K562 (cell line): Measurements from ENCODE around the gene UBXN1. TPM values are rescaled to one million over a fixed set of nuclear protein-coding genes. Genes with fewer than 3 reads are reported as not detected.

Source experiments
- ATAC-seq: fragments of 200-7000 bp; cut with Tn5 transposase; 3 replicates; pipeline ENCODE4 v1.9.1; 2020; ENCODE audit warnings: moderate library complexity
- BruUV-seq: library from RNA; stranded (reverse); fragments of 400-500 nt; replicated peaks from 2 replicates; lab custom pipeline; 2021; lab: Mats Ljungman, UMichigan
- CTCF ChIA-PET: fragments of 300-600 bp; formaldehyde crosslinking; extraction: SDS; loops from one replicate; lab custom pipeline; 2021; ENCODE audit warnings: low intra/inter-chr PET ratio; lab: Yijun Ruan, JAX
- POLR2A ChIA-PET: fragments of 300-600, 350-650 bp; sonication (Branson Sonifier 250); formaldehyde crosslinking; extraction: SDS; loops from one replicate; lab custom pipeline; 2021; ENCODE audit warnings: antibody characterized with exemption, inconsistent platforms; lab: Yijun Ruan, JAX
- DNase-seq, 4 experiments: peaks; one replicate each; pipeline versions ENCODE4 v3.0.0 to v3.0.0-alpha.2; 2011 to 2018; ENCODE audit warnings: low spot score in 3 of 4, mixed read lengths in 3 of 4; ENCODE audit errors: extremely low read depth in 1 of 4
- FAIRE-seq: peaks from 2 replicates; lab custom pipeline; 2011; peaks lifted over from hg19 to GRCh38; lab: Jason Lieb, UNC
- H2AFZ ChIP-seq: 2 replicates; pipeline ENCODE4 v1.6.0; 2011; ENCODE audit warnings: low read depth, low read length, control low read depth, inconsistent platforms
- H3K27ac ChIP-seq: fragments of 200-600 bp; 3 replicates; pipeline ENCODE4 v1.8.0; 2011; ENCODE audit warnings: low read depth, mild to moderate bottlenecking, control low read depth, inconsistent platforms, low read length, moderate library complexity, mixed read lengths; ENCODE audit errors: extremely low read depth
- H3K27me3 ChIP-seq, 2 experiments: fragments of 300-600 bp in 1 of 2; 2 replicates in 1 of 2; 3 replicates in 1 of 2; pipeline versions ENCODE4 v1.6.0 to v1.8.0; 2011; ENCODE audit warnings: inconsistent platforms in 2 of 2, low read length in 2 of 2, mild to moderate bottlenecking in 1 of 2, mixed read lengths in 1 of 2, moderate library complexity in 1 of 2; ENCODE audit not compliant: control insufficient read depth in 2 of 2, insufficient read depth in 2 of 2
- H3K36me3 ChIP-seq: fragments of 300-600 bp; 3 replicates; pipeline ENCODE4 v1.8.0; 2011; ENCODE audit warnings: mild to moderate bottlenecking, low read length, inconsistent platforms; ENCODE audit not compliant: control insufficient read depth, insufficient read depth
- H3K4me1 ChIP-seq, 2 experiments: fragments of 200-600 bp in 1 of 2; replicated peaks in 1 of 2; 2 replicates in 1 of 2; 3 replicates in 1 of 2; pipeline versions ENCODE4 v1.5.1 to v1.8.0; 2011; ENCODE audit warnings: inconsistent platforms in 2 of 2, low read length in 2 of 2, mild to moderate bottlenecking in 1 of 2, mixed read lengths in 1 of 2, moderate library complexity in 1 of 2; ENCODE audit not compliant: control insufficient read depth in 2 of 2, insufficient read depth in 2 of 2
- H3K4me2 ChIP-seq: 2 replicates; pipeline ENCODE4 v1.6.1; 2011; ENCODE audit warnings: low read length, control low read depth, inconsistent platforms, mixed read lengths; ENCODE audit not compliant: insufficient read depth
- H3K4me3 ChIP-seq: fragments of 200-600 bp; sonication (generic), shearing (Covaris generic); 2 replicates; pipeline ENCODE4 v1.5.1; 2016; ENCODE audit warnings: control low read depth, inconsistent platforms
- H3K79me2 ChIP-seq: fragments of 200-600 bp; 3 replicates; pipeline ENCODE4 v1.8.0; 2011; ENCODE audit warnings: low read length, inconsistent platforms; ENCODE audit not compliant: control insufficient read depth, insufficient read depth
- H3K9ac ChIP-seq, 2 experiments: 2 replicates each; pipeline versions ENCODE4 v1.6.0 to v1.6.1; 2011; ENCODE audit warnings: low read depth in 2 of 2, low read length in 2 of 2, control low read depth in 1 of 2, inconsistent platforms in 1 of 2, mild to moderate bottlenecking in 1 of 2, mixed read lengths in 1 of 2; ENCODE audit not compliant: insufficient read depth in 1 of 2
- H3K9me1 ChIP-seq: one replicate; pipeline ENCODE4 v1.6.0; 2011; ENCODE audit warnings: inconsistent platforms, mild to moderate bottlenecking, low read length, moderate library complexity; ENCODE audit not compliant: control insufficient read depth, insufficient read depth
- H3K9me3 ChIP-seq: replicated peaks from 2 replicates; pipeline ENCODE4 v1.5.1; 2011; ENCODE audit warnings: low read depth, low read length, inconsistent platforms; ENCODE audit not compliant: control insufficient read depth, insufficient read depth
- H4K20me1 ChIP-seq: replicated peaks from 2 replicates; pipeline ENCODE4 v1.6.1; 2011; ENCODE audit warnings: low read length, inconsistent platforms, mixed read lengths; ENCODE audit not compliant: control insufficient read depth, insufficient read depth
- CBX8 ChIP-seq: fragments of 200-600 bp; sonication (generic); IDR thresholded peaks from 2 replicates; pipeline ENCODE4 v1.6.1; 2012; ENCODE audit warnings: borderline replicate concordance, mixed run types, low read depth, mild to moderate bottlenecking, moderate library complexity, mixed read lengths, low read length, control low read depth, inconsistent platforms; ENCODE audit not compliant: poor library complexity, severe bottlenecking; ENCODE audit errors: extremely low read depth
- COPS2 ChIP-seq: fragments of 450-650 bp; conservative IDR thresholded peaks from 2 replicates; pipeline ENCODE4 v1.6.1; 2016; ENCODE audit warnings: mild to moderate bottlenecking, moderate library complexity
- ETV5 ChIP-seq: sonication (generic); formaldehyde crosslinking; IDR thresholded peaks from 2 replicates; pipeline ENCODE4 v1.4.0; 2020; ENCODE audit warnings: low read depth, mild to moderate bottlenecking, missing genetic modification reagents
- HDAC3 ChIP-seq: fragments of 450-650 bp; IDR thresholded peaks from 2 replicates; pipeline ENCODE4 v1.6.1; 2018; ENCODE audit warnings: borderline replicate concordance, mild to moderate bottlenecking, moderate library complexity; ENCODE audit not compliant: partially characterized antibody
- HEY1 ChIP-seq: fragments of 250-450 bp; sonication (Bioruptor Pico); IDR thresholded peaks from 2 replicates; pipeline ENCODE4 v1.5.0; 2020; ENCODE audit warnings: mild to moderate bottlenecking, moderate library complexity, borderline replicate concordance
- HMG20A ChIP-seq: fragments of 450-650 bp; formaldehyde crosslinking; conservative IDR thresholded peaks from 2 replicates; pipeline ENCODE4 v1.4.0; 2020; ENCODE audit warnings: mild to moderate bottlenecking, mixed read lengths
- MTA3 ChIP-seq: fragments of 450-650 bp; formaldehyde crosslinking; IDR thresholded peaks from 2 replicates; pipeline ENCODE4 v1.6.1; 2017; ENCODE audit warnings: mild to moderate bottlenecking, borderline replicate concordance
- MYBL2 ChIP-seq, 2 experiments: fragments of 450-650 bp in 1 of 2; sonication (generic) in 1 of 2; formaldehyde crosslinking in 1 of 2; IDR thresholded peaks; 2 replicates each; pipeline versions ENCODE4 v1.6.1 to v1.8.1; 2017 to 2022; ENCODE audit warnings: borderline replicate concordance in 1 of 2, inconsistent platforms in 1 of 2, low read depth in 1 of 2, mild to moderate bottlenecking in 1 of 2, missing genetic modification reagents in 1 of 2, moderate library complexity in 1 of 2
- PCBP1 ChIP-seq: fragments of 200-400 bp; formaldehyde crosslinking; IDR thresholded peaks from 2 replicates; pipeline ENCODE4 v1.6.1; 2018; ENCODE audit warnings: mild to moderate bottlenecking, low read depth, low read length; ENCODE audit not compliant: poor library complexity, severe bottlenecking
- POLR2AphosphoS5 ChIP-seq: IDR thresholded peaks from 2 replicates; pipeline ENCODE4 v1.6.1; 2011; ENCODE audit warnings: mild to moderate bottlenecking, low read depth, low read length, moderate library complexity; ENCODE audit not compliant: control insufficient read depth, insufficient read depth
- POLR2B ChIP-seq: fragments of 450-650 bp; IDR thresholded peaks from 2 replicates; pipeline ENCODE4 v1.6.1; 2018; ENCODE audit warnings: low read depth; ENCODE audit not compliant: partially characterized antibody
- RBFOX2 ChIP-seq: fragments of 200-400 bp; formaldehyde crosslinking; IDR thresholded peaks from 2 replicates; pipeline ENCODE4 v1.6.1; 2017; ENCODE audit warnings: low read depth, mild to moderate bottlenecking, low read length, moderate library complexity
- ZBTB17 ChIP-seq: fragments of 450-650 bp; formaldehyde crosslinking; IDR thresholded peaks from 2 replicates; pipeline ENCODE4 v1.4.0; 2020; ENCODE audit warnings: mild to moderate bottlenecking
- ZNF175 ChIP-seq: fragments of 200-800 bp; sonication (Bioruptor generic); IDR thresholded peaks from 2 replicates; pipeline ENCODE4 v1.6.1; 2016; ENCODE audit warnings: low read depth, mild to moderate bottlenecking, missing genetic modification characterization, missing compliant biosample characterization
- ZNF24 ChIP-seq: fragments of 450-650 bp; IDR thresholded peaks from 2 replicates; pipeline ENCODE4 v1.6.1; 2016
- ZNF668 ChIP-seq: fragments of 250-450 bp; sonication (Bioruptor Pico); IDR thresholded peaks from 2 replicates; pipeline ENCODE4 v1.8.0; 2022; ENCODE audit warnings: mild to moderate bottlenecking, inconsistent platforms
- ZNF785 ChIP-seq: fragments of 250-450 bp; sonication (Bioruptor Pico); IDR thresholded peaks from 2 replicates; pipeline ENCODE4 v1.4.0; 2020; ENCODE audit warnings: mild to moderate bottlenecking
- WGBS: fragments of 100-300 bp; shearing (Covaris generic); methylation state at CpG from one replicate; pipeline ENCODE4 v1.1.6; 2016; ENCODE audit warnings: low coverage, mixed read lengths; ENCODE audit not compliant: insufficient coverage; ENCODE audit errors: missing lambda C conversion rate; 5-methylcytosine and 5-hydroxymethylcytosine counted together
- in situ Hi-C: fragments of 300-500 bp; cut with MboI; formaldehyde crosslinking; loops from 4 replicates; pipeline ENCODE4 v1.15.0; 2018; ENCODE audit warnings: inconsistent platforms, mixed read lengths
- intact Hi-C: fragments of 100-400 bp; cut with micrococcal nuclease; formaldehyde crosslinking; loops from 2 replicates; pipeline ENCODE4 v1.14.2; 2022
- polyA plus RNA-seq, 8 experiments: library from polyadenylated mRNA; depleted of rRNA in 4 of 8; stranded (reverse) in 5 of 8; unstranded in 3 of 8; fragments of >200 nt; fragmentation: Nextera tagmentation in 2 of 8; fragmentation: Illumina TruSeq in 1 of 8; extraction: Ambion mirVana in 2 of 8; extraction: Trizol in 1 of 8; gene quantifications; 2 replicates each; pipeline versions ENCODE4 v1.2.1 to v1.2.3, GENCODE V29; 2011 to 2014; ENCODE audit warnings: inconsistent platforms in 1 of 8, missing spikeins in 1 of 8
- total RNA-seq, 7 experiments: library from RNA; depleted of rRNA in 6 of 7; stranded (reverse); fragments of >200 nt in 6 of 7; fragmentation: Illumina TruSeq in 2 of 7; extraction: Trizol in 2 of 7; gene quantifications; 2 replicates each; pipeline versions ENCODE4 v1.2.1 to v1.2.3, GENCODE V29; 2011 to 2021; ENCODE audit warnings: low replicate concordance in 1 of 7
- TF ChIP-seq, protein P1 (sequence below): IDR thresholded peaks from 2 replicates; pipeline ENCODE4 v1.6.1; 2014; ENCODE audit warnings: antibody characterized with exemption
- TF ChIP-seq, protein P2 (sequence below): fragments of 250-450 bp; sonication (Bioruptor Pico); IDR thresholded peaks from 2 replicates; pipeline ENCODE4 v1.5.0; 2021

The UBXN1 gene
- total and polyA plus RNA-seq, 9 of the 15 experiments (the other 6 are each of a cell fraction or from before 2014, with no cell fraction given): 4.8 to 263 (median 99.7) TPM

DNA sequence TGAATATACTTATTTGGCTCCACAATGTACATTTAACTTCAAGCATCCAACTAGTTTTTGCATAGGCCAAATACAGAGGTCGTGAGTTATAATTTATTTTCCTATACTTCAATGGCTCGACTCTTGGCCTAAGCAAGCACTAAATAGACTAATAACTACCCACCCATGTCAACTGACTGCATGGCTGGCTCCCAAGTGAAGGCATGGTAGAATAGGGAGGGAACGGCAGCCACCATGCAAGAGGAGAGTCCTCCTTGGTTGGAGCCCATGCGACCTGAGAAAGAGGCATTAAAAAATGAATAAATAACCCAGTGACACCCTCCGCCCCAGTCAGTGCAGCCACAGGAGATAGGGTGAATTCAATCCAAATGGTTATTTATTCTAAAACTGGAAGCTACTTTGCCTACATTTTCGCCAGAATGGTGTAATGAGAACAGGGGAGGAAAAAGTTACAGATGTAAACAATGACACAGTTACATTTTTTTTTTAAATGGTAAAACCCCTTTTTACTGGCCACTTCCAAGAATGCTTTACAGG is 33.5 kb upstream of the UBXN1 start:
- H3K36me3 ChIP-seq: peaks cover 94% of the 10 kb centered on the region
- no peak overlapping the region for H3K4me3 ChIP-seq
- BruUV-seq: no TSS peak
- no peak for FAIRE-seq
- H3K9ac ChIP-seq: no peak overlapping the region
- peaks cover 24 to 30% of the 10 kb centered on the region in 2 experiments for H3K4me1 ChIP-seq
- intact Hi-C loops (no loop called here), in situ Hi-C loops (no loop called here)
- TF ChIP-seq HEY1 (CRISPR knock-in tag) (no peak), COPS2 (no peak), ETV5 (no peak), CBX8 (no peak), RBFOX2 (no peak), ZNF785 (CRISPR knock-in tag) (no peak), ZNF175 (CRISPR knock-in tag) (no peak), PCBP1 (no peak), POLR2AphosphoS5 (no peak), MYBL2 (IDR thresholded peaks at IDR 0.05; ENCODE audit: low read depth) (no peak), MYBL2 (CRISPR knock-in tag; IDR thresholded peaks at IDR 0.05; ENCODE audit: borderline replicate concordance) (no peak), POLR2B (no peak), HMG20A (CRISPR knock-in tag) (no peak), ZNF668 (CRISPR knock-in tag) (no peak), ZNF24 (no peak), HDAC3 (no peak), ZBTB17 (CRISPR knock-in tag) (no peak), MTA3 (no peak)
- TF ChIP-seq, protein P1, sequence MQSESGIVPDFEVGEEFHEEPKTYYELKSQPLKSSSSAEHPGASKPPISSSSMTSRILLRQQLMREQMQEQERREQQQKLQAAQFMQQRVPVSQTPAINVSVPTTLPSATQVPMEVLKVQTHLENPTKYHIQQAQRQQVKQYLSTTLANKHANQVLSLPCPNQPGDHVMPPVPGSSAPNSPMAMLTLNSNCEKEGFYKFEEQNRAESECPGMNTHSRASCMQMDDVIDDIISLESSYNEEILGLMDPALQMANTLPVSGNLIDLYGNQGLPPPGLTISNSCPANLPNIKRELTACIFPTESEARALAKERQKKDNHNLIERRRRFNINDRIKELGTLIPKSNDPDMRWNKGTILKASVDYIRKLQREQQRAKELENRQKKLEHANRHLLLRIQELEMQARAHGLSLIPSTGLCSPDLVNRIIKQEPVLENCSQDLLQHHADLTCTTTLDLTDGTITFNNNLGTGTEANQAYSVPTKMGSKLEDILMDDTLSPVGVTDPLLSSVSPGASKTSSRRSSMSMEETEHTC: no peak
- TF ChIP-seq, protein P2, sequence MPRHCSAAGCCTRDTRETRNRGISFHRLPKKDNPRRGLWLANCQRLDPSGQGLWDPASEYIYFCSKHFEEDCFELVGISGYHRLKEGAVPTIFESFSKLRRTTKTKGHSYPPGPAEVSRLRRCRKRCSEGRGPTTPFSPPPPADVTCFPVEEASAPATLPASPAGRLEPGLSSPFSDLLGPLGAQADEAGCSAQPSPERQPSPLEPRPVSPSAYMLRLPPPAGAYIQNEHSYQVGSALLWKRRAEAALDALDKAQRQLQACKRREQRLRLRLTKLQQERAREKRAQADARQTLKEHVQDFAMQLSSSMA (CRISPR knock-in tag): no peak
- WGBS: 96% methylated on average over 6 of the region's 6 CpGs
- no peak for DNase-seq
- no peak overlapping the region for H2AFZ ChIP-seq
- H3K27me3 ChIP-seq: no peaks in the 10 kb centered on the region
- H3K9me3 ChIP-seq: no peaks in the 10 kb centered on the region
- H3K79me2 ChIP-seq: peaks cover 20% of the 10 kb centered on the region; the same call in 2 of the 3 replicates
- ATAC-seq: no peak
- H3K4me2 ChIP-seq: no peak overlapping the region
- peak overlapping the region; percentile 14; the same call in 1 of the 3 replicates for H3K27ac ChIP-seq
- POLR2A ChIA-PET: interaction anchor here (1.5 kb wide), 1 partner anchor 17 kb away, joined by 3 read pairs; no protein-coding TSS in a partner anchor
- H4K20me1 ChIP-seq: peaks cover 4% of the 10 kb centered on the region; the same call in 1 of the 2 replicates
- peaks cover under 1% of the 10 kb centered on the region for H3K9me1 ChIP-seq
- CTCF ChIA-PET: interaction anchor here (0.5 kb wide), 1 partner anchor 42 kb away, joined by 3 read pairs; no protein-coding TSS in a partner anchor
